AML-193 (cell line): ENCODE data around the gene PEPD.

Experiments
- DNase-seq, 2 experiments: peaks; one replicate each; lab custom pipeline; 2025; lab: John Stamatoyannopoulos, UW

Gene PEPD

DNA sequence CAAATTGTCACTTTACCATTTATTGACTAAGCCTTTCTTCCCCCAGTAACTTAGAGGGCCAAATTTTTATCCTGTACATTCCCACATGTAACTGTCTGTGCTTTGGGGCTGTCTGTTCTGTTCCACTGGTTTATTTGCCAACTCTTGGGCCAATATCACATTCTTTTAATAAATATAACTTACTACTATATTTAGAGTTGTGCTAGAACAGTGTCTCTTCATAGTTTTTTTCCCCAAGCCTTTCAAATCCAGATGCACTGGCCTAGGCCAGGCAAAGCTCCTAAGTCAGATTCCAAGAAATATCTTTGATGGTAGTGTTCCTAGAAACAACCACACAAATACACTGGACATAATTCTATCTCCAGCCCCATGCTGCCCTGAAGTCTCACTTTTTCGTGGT is 164.0 kb downstream of the PEPD start:
- no peak for DNase-seq

DNA sequence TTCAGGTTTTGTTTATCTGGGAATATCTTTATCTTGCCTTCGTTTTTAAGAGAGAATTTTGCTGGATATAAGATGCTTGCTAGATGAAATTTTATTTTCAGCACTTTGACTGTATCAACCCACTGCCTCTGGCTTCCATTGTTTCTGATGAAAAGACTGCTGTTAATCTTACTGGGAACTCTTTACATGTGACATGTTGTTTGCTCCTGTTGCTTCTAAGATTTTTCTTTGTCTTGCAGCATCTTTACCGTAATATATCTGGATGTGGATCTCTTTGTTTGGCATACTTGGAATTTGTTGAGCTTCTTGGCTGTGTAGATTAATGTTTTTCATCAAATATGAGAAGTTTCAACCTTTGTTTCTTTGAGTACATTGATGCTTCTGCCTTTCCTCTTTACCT is 166.1 kb downstream of the PEPD start:
- DNase-seq = no peak

DNA sequence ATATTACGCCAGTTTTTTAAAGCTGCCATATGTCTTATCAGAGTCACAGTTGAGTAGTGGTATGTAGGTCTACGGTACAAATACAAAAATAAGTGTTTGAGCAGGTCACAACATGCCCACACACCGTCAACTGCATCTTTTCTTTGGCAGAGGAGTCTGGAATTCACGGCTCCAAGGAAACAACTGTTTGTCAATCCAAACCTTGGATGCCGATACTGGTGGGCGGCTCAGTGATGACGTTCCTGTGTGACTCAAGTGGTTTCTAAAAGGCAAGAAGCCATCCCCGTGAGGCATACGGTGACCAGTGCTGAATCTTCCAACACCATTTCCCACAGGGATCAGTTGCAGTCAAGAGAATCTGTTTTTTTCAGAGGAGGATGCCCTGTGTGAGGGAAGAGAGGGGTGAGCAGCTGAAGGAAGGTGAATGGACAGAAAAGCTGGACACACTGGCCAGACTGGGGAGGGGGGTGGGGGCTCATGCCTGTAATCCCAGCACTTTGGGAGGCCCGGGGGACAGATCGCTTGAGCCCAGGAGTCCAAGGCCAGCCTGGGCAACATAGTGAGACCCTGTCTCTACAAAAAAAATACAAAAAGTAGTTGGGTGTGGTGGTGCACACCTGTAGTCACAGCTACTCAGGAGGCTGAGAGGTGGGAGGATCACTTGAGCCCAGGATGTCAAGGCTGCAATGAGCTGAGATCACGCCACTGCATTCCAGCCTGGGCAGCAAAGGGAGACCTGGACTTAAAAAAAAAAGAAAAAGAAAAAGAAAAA is 170.9 kb downstream of the PEPD start:
- no peak for DNase-seq

DNA sequence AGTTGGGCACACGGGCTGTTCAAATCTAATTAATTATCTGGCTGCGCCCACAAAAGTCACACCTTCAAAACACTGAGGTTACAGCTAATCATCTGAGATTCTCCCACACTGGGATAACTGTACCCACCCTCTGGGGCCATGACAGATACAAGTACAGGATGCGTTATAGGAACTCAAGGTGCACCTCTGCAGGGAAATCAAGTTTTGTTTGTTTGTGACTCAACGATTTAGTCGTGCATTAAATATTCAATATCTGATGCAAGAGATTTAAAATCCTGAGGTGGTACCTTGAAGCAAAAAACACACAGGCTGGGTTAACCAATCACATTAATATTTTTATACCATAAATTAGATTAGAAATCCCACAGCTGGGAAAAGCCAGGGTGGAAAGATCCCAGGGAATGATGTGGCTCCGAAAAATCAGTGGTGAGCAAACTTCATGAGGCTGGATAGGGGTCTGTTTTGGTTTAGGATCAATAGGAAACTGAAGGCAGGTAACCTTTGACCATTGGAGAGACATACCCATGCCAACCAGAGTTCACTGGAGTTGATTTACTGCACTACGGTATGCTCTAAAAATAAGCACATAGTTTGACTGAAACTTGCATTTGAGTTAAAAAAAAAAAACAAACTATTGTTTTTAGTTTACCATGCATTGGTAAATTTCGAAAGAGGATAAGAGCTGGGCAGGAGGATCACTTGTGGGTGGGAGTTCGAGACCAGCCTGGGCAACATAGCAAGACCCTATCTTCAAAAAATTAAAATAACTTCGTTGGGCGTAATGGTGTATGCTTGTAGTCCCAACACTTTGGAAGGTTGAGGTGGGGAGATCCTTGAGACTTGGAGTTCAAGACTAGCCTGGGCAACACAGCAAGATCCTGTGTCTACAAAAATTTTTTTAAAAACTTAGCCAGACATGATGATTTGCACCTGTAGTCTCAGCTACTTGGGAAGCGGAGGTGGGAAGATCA is 172.0 kb downstream of the PEPD start:
- no peak for DNase-seq

DNA sequence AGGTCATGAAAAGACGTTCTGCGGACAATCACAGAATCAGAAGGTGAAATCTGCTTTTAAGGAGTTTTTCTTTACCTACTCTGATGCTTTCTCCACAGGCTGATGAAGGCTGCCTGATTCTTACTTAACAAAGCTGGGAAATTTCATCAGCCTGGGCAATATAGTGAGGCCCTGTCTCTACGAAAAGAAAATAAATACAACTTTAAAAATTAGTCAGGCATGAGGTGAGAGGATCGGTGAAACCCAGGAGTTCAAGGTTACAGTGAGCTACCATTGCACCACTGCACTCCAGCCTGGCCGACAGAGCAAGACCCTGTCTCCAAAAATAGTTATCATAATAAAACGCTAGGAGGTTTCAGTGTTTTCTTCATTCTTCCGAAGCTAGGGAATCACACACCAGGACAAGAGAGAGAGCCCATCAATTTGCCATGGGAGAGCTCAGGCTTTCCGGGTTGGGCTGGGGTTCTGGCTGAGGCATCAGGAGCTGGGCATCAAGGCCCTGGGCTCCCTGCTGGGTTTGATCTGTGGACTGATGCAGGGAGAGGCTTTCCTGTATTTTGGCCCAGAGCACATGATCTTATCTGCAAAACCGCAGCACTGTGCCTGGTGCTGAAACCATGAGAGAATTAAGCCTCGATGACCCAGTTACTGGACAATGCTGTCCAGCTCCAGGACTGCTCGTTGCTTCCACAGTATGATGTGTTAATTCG is 173.1 kb downstream of the PEPD start:
- DNase-seq = no peak

DNA sequence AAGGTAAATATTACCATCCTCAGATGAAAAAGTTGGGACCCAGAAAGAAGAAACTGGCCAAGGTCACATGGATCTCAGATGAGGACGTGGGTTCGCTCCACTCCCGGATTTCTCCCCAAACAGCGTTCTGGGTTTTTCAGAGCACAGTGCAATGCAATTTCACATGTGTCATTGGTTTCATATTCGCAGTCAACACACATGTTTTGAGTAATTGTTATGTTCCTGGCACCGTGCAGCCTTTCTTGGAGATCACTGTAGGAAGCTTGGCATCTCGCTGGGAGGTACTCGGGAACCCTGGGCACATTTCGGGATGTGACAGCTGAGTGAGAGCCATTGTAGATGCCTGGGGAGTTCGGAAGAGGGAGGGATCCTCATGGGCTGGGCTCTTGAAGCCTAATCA is 174.3 kb downstream of the PEPD start:
- DNase-seq = no peak

DNA sequence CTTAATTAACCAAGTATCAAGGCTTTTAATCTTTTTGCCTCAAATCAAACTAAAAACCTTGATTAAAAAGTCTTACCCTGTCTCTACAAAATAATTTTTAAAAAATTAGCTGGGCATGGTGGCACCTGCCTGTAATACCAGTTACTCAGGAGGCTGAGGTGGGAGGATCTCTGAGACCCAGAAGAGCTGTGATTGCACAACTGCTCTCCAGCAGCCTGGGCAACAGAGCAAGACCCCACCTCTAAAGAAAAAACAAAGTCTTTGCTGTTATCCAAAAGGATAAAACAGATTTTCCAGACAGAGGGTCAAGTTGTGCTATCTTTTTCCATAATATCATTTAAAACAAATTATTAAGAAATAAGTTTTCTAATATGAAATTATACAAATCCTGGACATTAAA is 174.9 kb downstream of the PEPD start:
- DNase-seq = no peak

DNA sequence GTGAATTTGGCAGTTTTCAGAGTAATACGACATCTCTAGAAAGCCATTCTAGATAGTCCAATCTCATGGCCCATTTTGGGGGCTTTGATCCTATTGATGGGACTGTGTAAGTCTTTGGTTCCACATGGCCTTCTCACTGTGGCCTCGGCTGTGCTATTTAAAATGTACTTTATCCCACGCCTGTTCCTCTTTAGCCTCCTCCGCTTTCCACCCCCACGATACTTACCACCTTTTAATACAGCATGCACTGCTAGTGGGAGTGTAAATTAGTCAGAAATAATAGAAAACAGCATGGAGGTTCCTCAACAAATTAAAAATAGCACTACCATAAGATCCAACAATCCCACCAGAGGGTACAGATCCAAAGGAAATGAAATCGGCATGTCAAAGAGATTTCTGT is 176.4 kb downstream of the PEPD start:
- no peak for DNase-seq

DNA sequence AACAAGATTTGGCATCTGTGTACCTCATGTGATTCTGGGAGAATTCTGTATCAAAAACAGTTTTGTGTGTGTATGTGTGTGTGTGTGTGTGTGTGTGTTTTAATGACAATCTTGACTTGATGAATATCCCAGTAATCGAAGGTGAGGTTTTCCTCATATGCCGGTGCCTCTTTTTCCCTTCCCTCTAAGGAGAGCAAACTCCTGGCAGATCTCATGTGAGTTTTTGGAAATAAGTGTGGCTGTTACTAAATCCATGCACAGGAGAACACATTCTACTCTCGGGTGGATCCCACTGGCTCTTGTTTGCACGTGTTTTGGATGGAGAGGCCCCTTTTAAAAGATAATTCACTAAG is 177.0 kb downstream of the PEPD start:
- no peak for DNase-seq

DNA sequence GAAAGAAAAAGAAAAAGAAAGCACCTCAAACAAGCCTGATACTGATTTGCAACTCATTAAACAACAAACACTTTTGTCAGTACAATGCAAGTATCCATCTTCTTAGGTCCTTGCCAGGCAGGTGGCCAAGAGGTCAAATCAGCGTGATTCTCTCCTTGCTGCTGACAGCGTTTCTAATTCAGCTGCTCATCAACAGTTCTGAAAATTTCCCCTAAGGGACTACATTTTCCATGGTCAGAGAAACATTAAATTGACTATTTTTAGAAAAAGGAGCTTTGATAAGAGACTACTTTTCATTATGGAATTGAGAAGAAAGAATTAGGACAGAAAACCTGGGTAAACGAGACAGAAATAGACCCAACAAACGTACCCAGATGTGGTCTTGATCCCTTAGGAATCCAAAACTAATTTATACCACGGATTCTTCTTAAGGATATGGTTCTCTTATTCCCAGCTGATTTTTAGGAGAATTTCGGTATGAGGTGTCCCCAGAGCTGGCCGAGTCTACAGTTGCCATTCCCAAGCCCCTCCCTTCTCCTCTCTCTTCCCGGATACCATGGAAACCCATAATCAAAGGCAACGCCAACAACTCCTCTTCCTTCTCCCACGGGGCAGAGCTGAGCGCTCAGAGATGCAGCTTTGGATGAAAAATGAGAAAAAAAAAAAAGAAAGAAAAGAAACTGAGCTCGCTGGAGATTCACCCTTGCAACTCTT is 177.6 kb downstream of the PEPD start:
- no peak for DNase-seq

DNA sequence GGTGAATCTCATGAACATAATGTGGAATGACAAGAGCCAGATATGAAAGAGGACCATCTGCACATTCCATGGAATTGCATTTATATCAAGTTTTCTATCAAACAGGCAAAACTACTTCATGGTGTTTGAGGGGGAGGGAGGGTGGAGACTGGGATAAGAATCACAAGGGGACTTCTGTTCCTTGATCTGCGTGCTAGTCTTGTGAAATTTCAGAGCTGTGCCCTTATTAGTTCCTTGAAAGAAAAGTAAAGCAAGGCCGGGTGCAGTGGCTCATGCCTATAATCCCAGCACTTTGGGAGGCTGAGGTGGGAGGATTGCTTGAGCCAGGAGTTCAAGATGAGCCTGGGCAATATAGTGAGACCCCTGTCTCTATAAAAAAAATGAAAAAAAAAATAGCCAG is 178.3 kb downstream of the PEPD start:
- DNase-seq = no peak

DNA sequence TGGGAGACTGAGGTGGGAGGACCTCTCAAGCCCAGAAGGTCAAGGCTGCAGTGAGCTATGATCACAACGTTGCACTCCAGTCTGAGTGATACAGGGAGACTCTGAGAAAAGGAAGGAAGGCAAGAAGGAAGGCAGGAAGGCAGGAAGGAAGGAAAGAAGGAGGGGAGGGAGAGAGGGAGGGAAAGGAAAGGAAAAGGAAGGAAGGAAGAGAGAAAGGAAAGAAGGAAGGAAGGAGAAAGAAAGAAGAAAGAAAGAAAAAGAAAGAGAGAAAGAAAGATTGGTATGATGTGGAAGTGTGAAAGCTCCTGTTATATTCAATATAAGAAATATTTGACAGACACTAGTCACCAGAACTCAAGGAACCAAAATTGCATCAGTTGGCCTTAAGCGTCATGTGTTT is 180.6 kb downstream of the PEPD start:
- no peak for DNase-seq

DNA sequence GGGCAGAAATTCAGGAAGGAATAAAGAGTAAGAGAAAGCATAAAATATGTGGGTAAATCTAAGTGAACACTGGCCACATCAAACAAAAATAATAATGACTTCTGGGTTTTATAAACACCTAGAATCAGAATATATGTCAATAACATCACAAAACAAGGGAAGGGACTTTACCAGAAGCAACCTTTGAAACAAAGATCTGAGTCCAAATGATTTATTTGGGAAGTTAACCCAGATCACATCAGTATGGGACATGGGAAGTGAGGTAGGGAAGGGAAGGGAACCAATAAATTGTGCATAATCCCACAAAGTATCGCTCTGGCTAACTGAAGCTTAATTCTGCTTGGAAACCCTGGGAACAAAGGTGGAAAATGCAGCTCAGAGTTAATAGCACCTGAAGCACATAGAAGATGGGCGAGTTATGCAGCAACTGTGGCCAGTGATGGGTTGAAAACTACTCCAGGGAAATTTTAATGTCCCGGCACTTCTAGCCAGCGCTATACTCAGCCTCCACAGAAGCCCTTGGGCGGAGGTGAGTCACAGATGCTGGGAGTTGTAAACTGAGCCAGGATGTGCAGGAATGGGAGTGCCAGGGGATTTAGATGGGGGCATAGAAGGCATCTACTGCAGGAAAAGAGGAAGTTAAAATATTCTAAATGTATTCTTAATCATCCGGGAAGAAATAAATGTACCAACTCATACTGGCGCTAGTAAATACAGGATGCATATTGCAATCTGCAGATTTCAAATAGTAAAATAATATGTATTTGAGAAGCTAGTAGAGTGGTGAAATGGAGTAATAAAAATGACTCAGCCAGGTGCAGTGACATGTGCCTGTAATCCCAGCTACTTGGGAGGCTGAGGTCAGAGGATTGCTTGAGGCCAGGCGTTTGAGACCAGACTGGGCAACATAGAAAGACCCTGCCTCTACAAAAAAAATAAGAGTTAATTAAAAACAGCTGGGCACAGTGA is 182.3 kb downstream of the PEPD start:
- no peak for DNase-seq
